Mesendoderm (in vitro differentiated cells): ENCODE measurements around the gene PLPP4.

Experiments
- DNase-seq: peaks from one replicate; pipeline ENCODE4 v3.0.0; 2013
- H2AK5ac ChIP-seq: 2 replicates; pipeline ENCODE4 v1.6.1; 2013; ENCODE audit warnings: low read length, inconsistent platforms
- H2BK120ac ChIP-seq: 2 replicates; pipeline ENCODE4 v1.6.1; 2013; ENCODE audit warnings: low read depth, mild to moderate bottlenecking, low read length, moderate library complexity, mixed read lengths
- H2BK15ac ChIP-seq: replicated peaks from 2 replicates; pipeline ENCODE4 v1.6.1; 2013; ENCODE audit warnings: low read depth, mild to moderate bottlenecking, moderate library complexity
- H2BK5ac ChIP-seq: 2 replicates; pipeline ENCODE4 v1.6.1; 2013; ENCODE audit warnings: low read length, inconsistent platforms
- H3K18ac ChIP-seq: 2 replicates; pipeline ENCODE4 v1.6.1; 2013; ENCODE audit warnings: mild to moderate bottlenecking, low read length, mixed read lengths
- H3K23ac ChIP-seq: one replicate; pipeline ENCODE4 v1.6.1; 2013; ENCODE audit warnings: low read length
- H3K27ac ChIP-seq: 2 replicates; pipeline ENCODE4 v1.5.1; 2013; ENCODE audit warnings: low read depth, mild to moderate bottlenecking, inconsistent platforms, low read length, moderate library complexity
- H3K27me3 ChIP-seq: 2 replicates; pipeline ENCODE4 v1.6.1; 2013; ENCODE audit warnings: low read length, control low read depth, mild to moderate bottlenecking, inconsistent platforms; ENCODE audit not compliant: insufficient read depth, poor library complexity
- H3K36me3 ChIP-seq: 2 replicates; pipeline ENCODE4 v1.6.1; 2013; ENCODE audit warnings: low read length, inconsistent platforms; ENCODE audit not compliant: control insufficient read depth, insufficient read depth
- H3K4ac ChIP-seq: one replicate; pipeline ENCODE4 v1.6.1; 2013; ENCODE audit warnings: low read depth, mild to moderate bottlenecking, low read length, moderate library complexity
- H3K4me1 ChIP-seq: 2 replicates; pipeline ENCODE4 v1.6.1; 2013; ENCODE audit warnings: low read depth, low read length, inconsistent platforms; ENCODE audit not compliant: control insufficient read depth
- H3K4me2 ChIP-seq: 2 replicates; pipeline ENCODE4 v1.6.1; 2013; ENCODE audit warnings: low read length
- H3K4me3 ChIP-seq: 2 replicates; pipeline ENCODE4 v1.5.1; 2013; ENCODE audit warnings: mild to moderate bottlenecking, low read length
- H3K56ac ChIP-seq: one replicate; pipeline ENCODE4 v1.6.1; 2013; ENCODE audit warnings: low read length
- H3K79me1 ChIP-seq: 2 replicates; pipeline ENCODE4 v1.6.1; 2013; ENCODE audit warnings: low read length, inconsistent platforms
- H3K79me2 ChIP-seq: 2 replicates; pipeline ENCODE4 v1.6.1; 2013; ENCODE audit warnings: mild to moderate bottlenecking, low read length; ENCODE audit not compliant: control insufficient read depth, insufficient read depth
- H3K9ac ChIP-seq: 2 replicates; pipeline ENCODE4 v1.6.1; 2013; ENCODE audit warnings: low read length, inconsistent platforms
- H4K5ac ChIP-seq: one replicate; pipeline ENCODE4 v1.6.1; 2013; ENCODE audit warnings: low read length
- H4K8ac ChIP-seq: one replicate; pipeline ENCODE4 v1.6.1; 2013; ENCODE audit warnings: low read depth, mild to moderate bottlenecking, control low read depth, low read length, moderate library complexity
- whole genome bisulfite sequencing: extraction: QIAGEN DNeasy Blood & Tissue Kit; methylation state at CpG from one replicate; pipeline ENCODE4 v1.1.7; 2013; ENCODE audit warnings: low lambda C conversion rate, missing lambda C conversion rate; ENCODE audit not compliant: insufficient coverage; ENCODE audit errors: extremely low coverage; 5-methylcytosine and 5-hydroxymethylcytosine counted together

The PLPP4 gene

DNA sequence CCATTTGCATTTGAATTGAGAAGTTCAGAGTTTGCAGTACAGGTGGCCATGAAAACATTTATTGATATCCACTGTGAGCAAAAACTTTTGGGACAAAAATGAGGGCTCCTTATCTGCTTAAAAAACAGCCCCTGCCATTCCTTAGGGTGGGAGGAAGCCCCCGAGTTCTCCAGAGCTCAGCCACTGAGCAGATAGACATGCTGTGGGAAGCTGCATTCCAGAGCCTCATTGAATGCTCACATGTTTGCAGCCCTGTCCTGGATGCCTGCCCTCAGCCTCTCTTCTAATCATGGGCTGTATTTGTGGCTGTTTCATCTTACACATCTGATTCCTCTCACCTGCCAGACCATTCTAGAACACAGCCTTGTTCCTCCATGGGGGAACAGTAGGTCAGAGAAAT is 33.3 kb downstream of the PLPP4 start:
- no peak overlapping the region for H2BK120ac ChIP-seq
- H2BK15ac ChIP-seq = no peak overlapping the region
- no peak overlapping the region for H4K8ac ChIP-seq
- H3K27ac ChIP-seq = no peak overlapping the region
- H3K4ac ChIP-seq = no peak overlapping the region
- H3K36me3 ChIP-seq = no peaks in the 10 kb centered on the region
- H3K4me2 ChIP-seq = no peak overlapping the region
- WGBS = no CpG with 5 or more reads among the region's 1 CpG
- no peak overlapping the region for H2AK5ac ChIP-seq
- H3K79me1 ChIP-seq = no peaks in the 10 kb centered on the region
- H3K18ac ChIP-seq = no peak overlapping the region
- H2BK5ac ChIP-seq = no peak overlapping the region
- peak; percentile 19 for DNase-seq
- H3K56ac ChIP-seq = no peak overlapping the region
- no peak overlapping the region for H3K4me3 ChIP-seq
- no peak overlapping the region for H3K9ac ChIP-seq
- no peaks in the 10 kb centered on the region for H3K79me2 ChIP-seq
- no peak overlapping the region for H4K5ac ChIP-seq
- H3K23ac ChIP-seq = no peak overlapping the region
- peaks cover 3% of the 10 kb centered on the region for H3K4me1 ChIP-seq
- H3K27me3 ChIP-seq = no peaks in the 10 kb centered on the region

DNA sequence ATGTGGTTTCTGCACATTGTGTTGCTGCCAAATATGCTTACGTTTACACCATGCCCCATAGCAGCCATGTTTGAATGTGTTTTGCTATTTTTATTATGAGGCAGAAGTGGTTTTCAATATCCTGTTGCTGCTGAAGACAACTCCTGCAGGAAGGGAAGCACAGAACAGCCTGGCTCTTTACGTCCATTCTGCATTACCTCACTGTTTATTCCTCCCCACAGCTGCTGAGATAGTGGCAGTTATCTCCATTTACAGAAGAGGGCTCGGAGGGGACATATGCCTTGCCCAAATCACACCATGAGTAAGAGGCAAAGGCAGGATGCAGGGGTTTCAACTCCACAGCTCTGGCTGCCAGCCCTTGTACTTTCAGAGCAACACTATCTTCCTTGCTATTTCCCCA is 35.3 kb downstream of the PLPP4 start:
- no CpG with 5 or more reads among the region's 3 CpGs for WGBS
- no peak overlapping the region for H3K9ac ChIP-seq
- peaks cover 3% of the 10 kb centered on the region for H3K4me1 ChIP-seq
- no peak overlapping the region for H3K4me3 ChIP-seq
- no peak overlapping the region for H3K4me2 ChIP-seq
- no peak overlapping the region for H4K8ac ChIP-seq
- H3K4ac ChIP-seq = no peak overlapping the region
- H3K79me1 ChIP-seq = no peaks in the 10 kb centered on the region
- H2BK15ac ChIP-seq = no peak overlapping the region
- H3K56ac ChIP-seq = no peak overlapping the region
- no peak overlapping the region for H2BK5ac ChIP-seq
- no peak overlapping the region for H2BK120ac ChIP-seq
- no peak overlapping the region for H3K23ac ChIP-seq
- no peaks in the 10 kb centered on the region for H3K36me3 ChIP-seq
- H4K5ac ChIP-seq = no peak overlapping the region
- H2AK5ac ChIP-seq = no peak overlapping the region
- peak; percentile 51 for DNase-seq
- no peaks in the 10 kb centered on the region for H3K27me3 ChIP-seq
- H3K79me2 ChIP-seq = no peaks in the 10 kb centered on the region
- no peak overlapping the region for H3K27ac ChIP-seq
- H3K18ac ChIP-seq = no peak overlapping the region

DNA sequence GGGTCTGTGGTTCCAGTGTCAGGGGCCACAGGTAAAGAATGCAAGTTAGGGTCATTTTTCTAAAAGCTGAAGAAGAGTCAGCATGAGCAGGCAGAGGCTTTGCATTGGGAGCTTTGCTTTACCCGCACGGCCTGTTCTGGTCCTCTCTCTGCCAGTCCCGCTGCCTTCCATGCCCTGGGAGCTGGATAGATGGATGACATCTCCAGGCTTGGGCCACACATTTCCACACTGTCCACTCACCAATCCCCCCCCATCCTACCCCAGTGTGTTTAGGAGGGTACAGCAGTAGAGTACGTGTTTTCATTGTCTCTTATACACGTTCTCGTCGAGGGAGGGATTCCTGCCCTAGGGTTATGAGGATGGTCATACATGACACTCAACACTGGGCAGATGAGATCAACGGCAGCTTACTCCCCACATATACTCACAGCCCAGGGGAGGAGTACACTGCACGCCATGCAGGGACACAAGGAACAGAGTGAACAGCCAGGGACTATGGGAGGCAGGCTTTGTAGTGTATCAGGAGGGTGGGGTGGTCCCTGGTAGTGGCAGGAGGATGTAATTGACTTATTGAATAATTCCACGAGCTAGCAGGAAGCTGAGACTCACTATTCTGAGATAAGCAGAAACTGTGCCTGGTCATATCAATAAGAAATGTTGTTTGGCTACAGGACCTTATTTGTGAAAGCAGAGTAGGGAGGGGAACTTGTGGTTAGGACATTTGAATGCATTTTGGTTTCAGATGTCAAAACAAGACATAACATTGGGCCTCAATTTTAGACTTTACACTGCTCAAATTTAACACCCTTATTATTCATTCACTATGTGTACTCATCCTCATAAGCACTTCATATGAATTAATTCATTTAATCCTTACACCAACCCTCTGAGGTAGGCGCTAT is 36.6 kb downstream of the PLPP4 start:
- H2AK5ac ChIP-seq = no peak overlapping the region
- H3K4me3 ChIP-seq = no peak overlapping the region
- no CpG with 5 or more reads among the region's 11 CpGs for WGBS
- no peak overlapping the region for H3K23ac ChIP-seq
- no peak overlapping the region for H3K9ac ChIP-seq
- peaks cover 3% of the 10 kb centered on the region for H3K4me1 ChIP-seq
- H3K79me1 ChIP-seq = no peaks in the 10 kb centered on the region
- H4K5ac ChIP-seq = no peak overlapping the region
- no peak overlapping the region for H3K18ac ChIP-seq
- no peak overlapping the region for H3K56ac ChIP-seq
- no peak for DNase-seq
- no peak overlapping the region for H4K8ac ChIP-seq
- no peak overlapping the region for H2BK15ac ChIP-seq
- H3K4me2 ChIP-seq = no peak overlapping the region
- H2BK5ac ChIP-seq = no peak overlapping the region
- no peak overlapping the region for H2BK120ac ChIP-seq
- H3K79me2 ChIP-seq = no peaks in the 10 kb centered on the region
- H3K27ac ChIP-seq = no peak overlapping the region
- H3K36me3 ChIP-seq = no peaks in the 10 kb centered on the region
- H3K27me3 ChIP-seq = no peaks in the 10 kb centered on the region
- H3K4ac ChIP-seq = no peak overlapping the region

DNA sequence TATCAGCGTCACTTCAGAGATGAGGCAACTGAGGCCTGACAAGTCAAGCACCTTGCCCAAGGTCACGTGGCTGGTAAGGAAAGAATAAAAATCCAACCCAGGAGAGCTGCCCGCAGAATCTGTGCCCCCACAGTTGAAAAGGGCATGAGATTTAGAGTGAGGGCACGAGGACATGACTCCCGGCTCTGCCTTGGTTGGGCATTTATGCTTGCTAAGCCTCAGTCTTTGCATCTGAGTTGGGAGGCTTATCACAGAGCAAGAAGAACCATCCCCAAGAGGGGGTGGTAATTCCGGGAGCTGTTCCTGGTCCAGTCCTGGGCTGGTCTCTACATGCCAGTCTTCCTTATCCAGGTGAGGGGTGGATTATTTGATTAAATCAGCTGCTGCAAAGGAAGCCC is 37.3 kb downstream of the PLPP4 start:
- H3K23ac ChIP-seq = no peak overlapping the region
- no peak overlapping the region for H2BK120ac ChIP-seq
- no peaks in the 10 kb centered on the region for H3K4me1 ChIP-seq
- no peak overlapping the region for H3K27ac ChIP-seq
- H3K4me2 ChIP-seq = no peak overlapping the region
- no peak for DNase-seq
- H3K4me3 ChIP-seq = no peak overlapping the region
- H4K8ac ChIP-seq = no peak overlapping the region
- WGBS = no CpG with 5 or more reads among the region's 6 CpGs
- H3K18ac ChIP-seq = no peak overlapping the region
- no peaks in the 10 kb centered on the region for H3K27me3 ChIP-seq
- no peak overlapping the region for H2BK5ac ChIP-seq
- no peaks in the 10 kb centered on the region for H3K79me1 ChIP-seq
- H3K4ac ChIP-seq = no peak overlapping the region
- H3K9ac ChIP-seq = no peak overlapping the region
- H2BK15ac ChIP-seq = no peak overlapping the region
- H3K36me3 ChIP-seq = no peaks in the 10 kb centered on the region
- no peak overlapping the region for H3K56ac ChIP-seq
- no peak overlapping the region for H2AK5ac ChIP-seq
- no peak overlapping the region for H4K5ac ChIP-seq
- H3K79me2 ChIP-seq = no peaks in the 10 kb centered on the region

DNA sequence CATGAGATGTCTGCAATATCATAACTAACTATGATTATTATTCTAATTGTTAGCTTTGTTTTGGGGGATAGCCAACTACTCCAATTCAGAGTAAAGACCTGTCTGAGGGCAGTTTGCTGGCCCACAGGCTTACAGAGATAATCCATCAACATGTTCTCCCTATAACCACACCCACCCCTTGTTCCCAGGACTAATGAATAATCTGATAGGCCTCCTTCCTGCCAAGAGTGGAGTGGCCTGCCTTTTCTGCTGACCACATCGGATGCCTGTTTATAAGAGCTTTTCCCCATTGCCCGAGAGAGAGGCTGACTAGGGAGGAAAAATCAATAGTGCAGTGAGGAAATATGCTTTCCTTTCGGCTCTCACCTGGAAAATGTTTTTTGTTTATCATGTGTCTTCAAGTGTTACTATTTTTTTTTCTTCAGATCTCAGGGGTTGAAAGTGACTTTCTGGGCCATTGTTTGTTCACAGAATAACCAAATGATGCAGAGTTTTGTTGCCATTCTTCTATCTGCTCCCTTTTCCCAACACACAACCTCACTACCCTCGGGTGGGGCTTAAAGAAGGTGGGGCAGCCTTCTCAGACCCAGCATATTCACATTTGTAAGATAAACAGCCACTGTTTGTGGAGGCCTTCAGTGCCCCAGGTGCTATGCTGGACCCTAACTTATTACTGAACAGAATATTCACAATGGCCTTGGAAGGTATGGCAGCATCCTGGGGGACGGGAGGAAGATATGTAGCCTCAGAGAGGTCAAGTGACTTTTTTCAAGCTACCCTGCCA is 38.4 kb downstream of the PLPP4 start:
- H3K27ac ChIP-seq = no peak overlapping the region

More for the DNA sequence above, 38.4 kb downstream of the PLPP4 start:
- no peaks in the 10 kb centered on the region for H3K36me3 ChIP-seq
- no peak overlapping the region for H3K4me3 ChIP-seq
- no peak overlapping the region for H3K56ac ChIP-seq
- H2BK120ac ChIP-seq = no peak overlapping the region
- no peak overlapping the region for H3K4ac ChIP-seq
- no peak overlapping the region for H4K8ac ChIP-seq
- H2BK15ac ChIP-seq = no peak overlapping the region
- DNase-seq = no peak
- H3K79me2 ChIP-seq = no peaks in the 10 kb centered on the region
- H3K23ac ChIP-seq = no peak overlapping the region
- H2AK5ac ChIP-seq = no peak overlapping the region
- no CpG with 5 or more reads among the region's 5 CpGs for WGBS
- H3K4me1 ChIP-seq = no peaks in the 10 kb centered on the region
- H3K9ac ChIP-seq = no peak overlapping the region
- no peak overlapping the region for H2BK5ac ChIP-seq
- no peaks in the 10 kb centered on the region for H3K79me1 ChIP-seq
- H4K5ac ChIP-seq = no peak overlapping the region
- H3K4me2 ChIP-seq = no peak overlapping the region
- no peaks in the 10 kb centered on the region for H3K27me3 ChIP-seq
- no peak overlapping the region for H3K18ac ChIP-seq
